HepG2 (cell line): ENCODE data around the gene NECAB2. TPM values are rescaled to one million over a fixed set of nuclear protein-coding genes. Genes with fewer than 3 reads are reported as not detected.

Experiments used
- AKAP8 ChIP-seq: sonication (generic); formaldehyde crosslinking; IDR thresholded peaks from 2 replicates; pipeline ENCODE4 v1.5.1; 2020; ENCODE audit warnings: mild to moderate bottlenecking, missing genetic modification reagents
- CBX1 ChIP-seq: IDR thresholded peaks from one replicate; pipeline ENCODE4 v1.6.1; 2016; ENCODE audit warnings: antibody characterized with exemption, low read depth
- CCAR2 ChIP-seq: fragments of 200-400 bp; formaldehyde crosslinking; optimal IDR thresholded peaks from 2 replicates; pipeline ENCODE3; 2018; ENCODE audit warnings: low read depth, mild to moderate bottlenecking, low read length, moderate library complexity
- DR1 ChIP-seq: sonication (generic); formaldehyde crosslinking; IDR thresholded peaks from 2 replicates; pipeline ENCODE4 v1.8.0; 2021; ENCODE audit warnings: mild to moderate bottlenecking, missing genetic modification reagents, inconsistent platforms
- HNF1B ChIP-seq: sonication (generic); formaldehyde crosslinking; IDR thresholded peaks from 2 replicates; pipeline ENCODE4 v1.5.1; 2020; ENCODE audit warnings: mild to moderate bottlenecking, moderate library complexity, missing genetic modification reagents
- KLF15 ChIP-seq: sonication (generic); formaldehyde crosslinking; IDR thresholded peaks from 2 replicates; pipeline ENCODE4 v1.8.1; 2023; ENCODE audit warnings: borderline replicate concordance, mild to moderate bottlenecking, inconsistent platforms, missing genetic modification reagents, mixed read lengths
- KLF16 ChIP-seq, 2 experiments: sonication (generic) in 1 of 2; formaldehyde crosslinking in 1 of 2; IDR thresholded peaks; 2 replicates each; pipeline versions ENCODE4 v1.6.1 to v1.8.0; 2016 to 2023; ENCODE audit warnings: missing genetic modification reagents in 2 of 2, missing compliant biosample characterization in 1 of 2
- MED8 ChIP-seq: sonication (generic); formaldehyde crosslinking; IDR thresholded peaks from 2 replicates; pipeline ENCODE4 v1.8.1; 2023; ENCODE audit warnings: mild to moderate bottlenecking, missing genetic modification reagents; ENCODE audit not compliant: insufficient replicate concordance
- MZF1 ChIP-seq: sonication (generic); formaldehyde crosslinking; IDR thresholded peaks from 2 replicates; pipeline ENCODE4 v1.8.1; 2023; ENCODE audit warnings: mild to moderate bottlenecking, missing genetic modification reagents, borderline replicate concordance
- NR2F1 ChIP-seq, 2 experiments: fragments of 450-650 bp in 1 of 2; formaldehyde crosslinking in 1 of 2; IDR thresholded peaks; 2 replicates each; pipeline versions ENCODE4 v1.5.0 to v1.6.1; 2016 to 2020; ENCODE audit warnings: mild to moderate bottlenecking in 1 of 2, missing compliant biosample characterization in 1 of 2, missing genetic modification reagents in 1 of 2, moderate library complexity in 1 of 2
- SMAD9 ChIP-seq: sonication (generic); formaldehyde crosslinking; IDR thresholded peaks from 2 replicates; pipeline ENCODE4 v1.5.1; 2020; ENCODE audit warnings: mild to moderate bottlenecking, missing genetic modification reagents
- SP5 ChIP-seq: IDR thresholded peaks from 2 replicates; pipeline ENCODE4 v1.6.1; 2016; ENCODE audit warnings: low read depth, borderline replicate concordance
- UBTF ChIP-seq: sonication (generic); formaldehyde crosslinking; IDR thresholded peaks from 2 replicates; pipeline ENCODE4 v1.4.0; 2020; ENCODE audit warnings: mild to moderate bottlenecking, missing genetic modification reagents
- ZBTB4 ChIP-seq: sonication (generic); formaldehyde crosslinking; IDR thresholded peaks from 2 replicates; pipeline ENCODE4 v1.4.0; 2020; ENCODE audit warnings: missing genetic modification reagents, mild to moderate bottlenecking, borderline replicate concordance
- ZNF10 ChIP-seq: sonication (generic); formaldehyde crosslinking; IDR thresholded peaks from 2 replicates; pipeline ENCODE4 v1.4.0; 2020; ENCODE audit warnings: mild to moderate bottlenecking, low read depth, missing genetic modification reagents, borderline replicate concordance
- ZNF598 ChIP-seq: sonication (generic); formaldehyde crosslinking; IDR thresholded peaks from 2 replicates; pipeline ENCODE4 v1.5.1; 2020; ENCODE audit warnings: mild to moderate bottlenecking, missing genetic modification reagents, borderline replicate concordance
- ZNF720 ChIP-seq: sonication (generic); formaldehyde crosslinking; IDR thresholded peaks from 2 replicates; pipeline ENCODE4 v1.4.0; 2020; ENCODE audit warnings: missing genetic modification reagents
- polyA plus RNA-seq, 8 experiments: library from polyadenylated mRNA; depleted of rRNA in 3 of 8; stranded (reverse) in 7 of 8; unstranded in 1 of 8; fragments of >200 nt; fragmentation: Illumina TruSeq in 4 of 8; extraction: Trizol in 4 of 8; gene quantifications; 2 replicates each; pipeline versions ENCODE4 v1.2.1 to v1.2.3, GENCODE V29; 2011 to 2016; ENCODE audit warnings: low read depth in 4 of 8, missing spikeins in 1 of 8, mixed read lengths in 1 of 8; ENCODE audit not compliant: insufficient read depth in 1 of 8
- total RNA-seq, 5 experiments: library from RNA; depleted of rRNA; stranded (reverse); fragments of >200 nt; fragmentation: Illumina TruSeq; extraction: Trizol; gene quantifications; 2 replicates each; pipeline ENCODE4 v1.2.3, GENCODE V29; 2016; ENCODE audit warnings: low read depth in 1 of 5
- TF ChIP-seq, protein P1 (sequence below): sonication (generic); formaldehyde crosslinking; IDR thresholded peaks from 2 replicates; pipeline ENCODE4 v1.5.0; 2020; ENCODE audit warnings: mild to moderate bottlenecking, low read depth, missing genetic modification reagents, borderline replicate concordance
- TF ChIP-seq, protein P2 (sequence below): sonication (generic); formaldehyde crosslinking; IDR thresholded peaks from 2 replicates; pipeline ENCODE4 v1.8.0; 2022; ENCODE audit warnings: mild to moderate bottlenecking, missing genetic modification reagents, borderline replicate concordance

Gene NECAB2
- total and polyA plus RNA-seq, 2 of the 13 experiments (the other 11 are each of a cell fraction or from before 2014, with no cell fraction given): 0.21 to 0.49 TPM

- TF ChIP-seq SP5: no peak
- TF ChIP-seq NR2F1 (CRISPR knock-in tag; IDR thresholded peaks at IDR 0.05): peak in 1 of 2 experiments; percentile 75; a peak in 2 of 4 replicates
- TF ChIP-seq ZNF598: 0 out of 2 replicates have a peak, but pooled peaks have one; percentile 48
- no peak for TF ChIP-seq ZNF10
- no peak for TF ChIP-seq KLF15 (CRISPR knock-in tag)
- no peak for TF ChIP-seq CBX1
- TF ChIP-seq UBTF: 0 out of 2 replicates have a peak, but pooled peaks have one; percentile 22
- TF ChIP-seq SMAD9 (CRISPR knock-in tag): no peak
- no peak for TF ChIP-seq MED8 (CRISPR knock-in tag)
- TF ChIP-seq MZF1 (CRISPR knock-in tag): no peak
- no peak for TF ChIP-seq ZNF720
- TF ChIP-seq, protein P1, sequence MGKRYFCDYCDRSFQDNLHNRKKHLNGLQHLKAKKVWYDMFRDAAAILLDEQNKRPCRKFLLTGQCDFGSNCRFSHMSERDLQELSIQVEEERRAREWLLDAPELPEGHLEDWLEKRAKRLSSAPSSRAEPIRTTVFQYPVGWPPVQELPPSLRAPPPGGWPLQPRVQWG (CRISPR knock-in tag): no peak
- no peak for TF ChIP-seq DR1
- TF ChIP-seq AKAP8: no peak
- peak; percentile 59; the same call in 1 of the 2 replicates for TF ChIP-seq HNF1B
- no peak for TF ChIP-seq ZBTB4 (CRISPR knock-in tag)
- TF ChIP-seq, protein P2, sequence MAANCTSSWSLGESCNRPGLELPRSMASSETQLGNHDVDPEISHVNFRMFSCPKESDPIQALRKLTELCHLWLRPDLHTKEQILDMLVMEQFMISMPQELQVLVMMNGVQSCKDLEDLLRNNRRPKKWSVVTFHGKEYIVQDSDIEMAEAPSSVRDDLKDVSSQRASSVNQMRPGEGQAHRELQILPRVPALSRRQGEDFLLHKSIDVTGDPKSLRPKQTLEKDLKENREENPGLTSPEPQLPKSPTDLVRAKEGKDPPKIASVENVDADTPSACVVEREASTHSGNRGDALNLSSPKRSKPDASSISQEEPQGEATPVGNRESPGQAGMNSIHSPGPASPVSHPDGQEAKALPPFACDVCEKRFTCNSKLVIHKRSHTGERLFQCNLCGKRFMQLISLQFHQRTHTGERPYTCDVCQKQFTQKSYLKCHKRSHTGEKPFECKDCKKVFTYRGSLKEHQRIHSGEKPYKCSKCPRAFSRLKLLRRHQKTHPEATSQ (CRISPR knock-in tag): no peak
- no peak for TF ChIP-seq CCAR2
- TF ChIP-seq KLF16 (CRISPR knock-in tag; IDR thresholded peaks at IDR 0.05): peak in 1 of 2 experiments; percentile 72; a peak in 2 of 4 replicates
Observed at GRCh38 chr16:83946781-83947566, 21.1 kb upstream of the NECAB2 start (continued).
